Activated naive CD8-positive, alpha-beta T cell treated with anti-CD3 and anti-CD28 coated beads for 36 hours (primary cell): ENCODE measurements around the gene SLC38A9. TPM values are rescaled to one million over a fixed set of nuclear protein-coding genes. Genes with fewer than 3 reads are reported as not detected.

Source experiments
- DNase-seq: peaks from one replicate; pipeline ENCODE4 v3.0.0; 2021
- H3K27ac Mint-ChIP-seq: one replicate; pipeline ENCODE4 v1.8.0; 2022; ENCODE audit warnings: mild to moderate bottlenecking, moderate library complexity, mixed read lengths
- H3K27me3 Mint-ChIP-seq: one replicate; pipeline ENCODE4 v1.8.0; 2022; ENCODE audit warnings: mild to moderate bottlenecking, mixed read lengths
- H3K36me3 Mint-ChIP-seq: one replicate; pipeline ENCODE4 v1.8.0; 2021; ENCODE audit warnings: mild to moderate bottlenecking, mixed read lengths
- H3K4me1 Mint-ChIP-seq: one replicate; pipeline ENCODE4 v1.8.0; 2021; ENCODE audit warnings: mixed read lengths
- H3K4me3 Mint-ChIP-seq: one replicate; pipeline ENCODE4 v1.8.0; 2022; ENCODE audit warnings: mild to moderate bottlenecking, moderate library complexity, mixed read lengths
- H3K9me3 Mint-ChIP-seq: one replicate; pipeline ENCODE4 v1.8.0; 2022; ENCODE audit warnings: mixed read lengths
- total RNA-seq, 2 experiments: library from RNA; stranded (reverse); gene quantifications; one replicate each; pipeline ENCODE4 v1.2.3, GENCODE V29; 2021

The SLC38A9 gene
- total RNA-seq, 2 experiments from 2014 or later, result 14.4 to 15.6 TPM

DNA sequence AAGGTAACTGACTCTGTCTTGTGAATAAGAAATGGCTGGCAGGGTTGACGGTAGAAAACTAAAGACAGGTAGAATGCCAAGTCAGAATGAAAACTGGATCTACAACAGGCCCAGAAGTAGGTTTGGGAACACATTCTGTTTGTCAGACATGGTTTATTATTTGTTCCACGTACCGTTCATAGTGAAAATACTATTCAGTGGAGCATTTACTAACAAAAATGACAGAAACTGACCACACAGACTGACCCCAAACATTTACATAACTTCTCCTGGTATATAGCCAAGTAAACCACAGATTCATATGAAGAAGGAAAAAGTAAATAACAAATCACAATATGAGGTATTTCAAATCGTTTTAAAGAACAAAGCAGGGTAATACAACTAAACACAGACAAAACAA is 73.7 kb downstream of the SLC38A9 start:
- Mint-ChIP-seq H3K4me1 (peaks cover 9% of the 10 kb centered on the region), H3K36me3 (peaks cover 2% of the 10 kb centered on the region), H3K9me3 (no peaks in the 10 kb centered on the region), H3K4me3 (no peak overlapping the region), H3K27ac (no peak overlapping the region), H3K27me3 (no peaks in the 10 kb centered on the region)
- no peak for DNase-seq

DNA sequence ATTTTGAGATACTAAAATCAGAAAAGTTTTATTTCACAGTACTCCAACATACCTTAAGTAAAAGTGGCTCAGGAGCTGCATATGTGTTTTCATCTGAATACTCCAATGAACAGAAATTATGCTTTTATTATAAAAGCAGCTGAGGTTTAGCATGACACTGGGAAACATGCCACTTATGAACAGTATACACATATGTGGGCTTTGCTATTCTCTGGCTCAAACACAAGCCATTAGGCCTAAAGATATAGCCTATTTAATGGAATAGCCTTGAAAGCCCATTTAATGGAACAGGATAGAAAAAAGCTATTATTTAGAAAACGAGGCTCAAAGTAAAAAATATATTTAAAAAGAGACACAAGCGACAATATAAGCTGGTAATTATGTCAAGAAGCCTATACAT is 74.1 kb downstream of the SLC38A9 start:
- Mint-ChIP-seq H3K36me3 (peaks cover 2% of the 10 kb centered on the region), H3K4me1 (peaks cover 11% of the 10 kb centered on the region), H3K27ac (no peak overlapping the region)

DNA sequence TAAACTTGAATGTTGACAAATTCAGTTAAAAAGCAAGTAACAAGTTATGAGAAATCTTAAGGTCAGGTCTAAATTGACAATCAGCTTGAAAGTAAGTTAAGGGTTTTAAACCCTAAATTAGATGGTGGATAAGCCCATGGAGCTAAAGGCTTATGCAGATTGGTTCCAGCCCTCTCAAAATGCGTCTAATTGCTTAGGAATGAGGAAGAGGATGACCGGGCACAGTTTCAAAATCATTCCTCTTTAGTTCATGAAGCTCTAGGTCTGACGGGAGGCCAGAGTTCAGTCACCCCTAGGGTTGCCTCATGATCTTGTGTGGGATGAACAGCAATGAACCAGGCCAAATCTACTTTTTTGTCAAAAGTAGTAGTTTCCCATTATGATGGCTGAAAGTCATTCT is 75.4 kb downstream of the SLC38A9 start:
- Mint-ChIP-seq H3K9me3 (no peaks in the 10 kb centered on the region), H3K27ac (no peak overlapping the region), H3K4me3 (no peak overlapping the region), H3K27me3 (no peaks in the 10 kb centered on the region), H3K4me1 (peaks cover 11% of the 10 kb centered on the region), H3K36me3 (peaks cover 7% of the 10 kb centered on the region)
- DNase-seq, result no peak

More for the DNA sequence above, 74.1 kb downstream of the SLC38A9 start:
- no peaks in the 10 kb centered on the region for H3K27me3 Mint-ChIP-seq
- no peaks in the 10 kb centered on the region for H3K9me3 Mint-ChIP-seq
- no peak overlapping the region for H3K4me3 Mint-ChIP-seq
- DNase-seq, result no peak

DNA sequence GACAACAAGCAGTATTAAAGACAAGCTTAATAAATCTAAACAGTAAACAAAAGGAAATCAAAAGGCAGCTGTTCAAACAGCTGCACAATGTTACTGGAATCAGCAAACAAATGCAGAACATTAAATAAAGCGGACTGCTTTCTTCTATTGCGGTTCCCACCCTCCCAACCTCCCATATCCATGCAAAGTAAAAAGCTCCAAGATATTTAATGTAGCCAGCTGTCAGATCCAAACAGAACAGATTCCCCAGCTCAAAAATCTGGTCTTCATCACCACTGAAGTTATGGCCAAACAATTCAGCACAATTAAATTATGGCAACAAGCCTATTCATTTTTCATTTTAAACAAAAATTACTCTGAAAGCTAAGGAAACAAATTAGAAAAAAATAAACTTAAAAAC is 75.9 kb downstream of the SLC38A9 start:
- Mint-ChIP-seq H3K9me3 (no peaks in the 10 kb centered on the region), H3K27me3 (no peaks in the 10 kb centered on the region), H3K27ac (no peak overlapping the region), H3K4me3 (no peak overlapping the region), H3K36me3 (peaks cover 7% of the 10 kb centered on the region), H3K4me1 (peaks cover 11% of the 10 kb centered on the region)
- no peak for DNase-seq

DNA sequence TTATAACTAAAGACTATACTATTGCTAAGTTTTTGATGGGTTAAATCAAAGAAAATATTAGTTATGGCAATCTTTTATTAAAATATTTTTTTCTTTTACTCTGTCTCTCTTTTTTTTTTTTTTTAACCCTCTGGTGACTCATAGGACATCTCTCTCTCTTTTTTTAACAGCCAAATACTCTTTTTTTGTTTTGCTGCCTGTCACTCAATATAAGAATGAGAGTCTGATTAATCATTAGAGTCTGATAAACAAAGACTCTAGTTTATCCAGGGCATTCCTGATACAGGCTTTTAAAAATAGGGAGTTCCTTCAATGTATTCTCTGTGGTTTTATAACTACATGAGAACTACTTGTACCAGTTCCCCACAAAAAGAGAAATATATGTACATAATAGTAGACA is 77.3 kb downstream of the SLC38A9 start:
- Mint-ChIP-seq H3K4me3 (no peak overlapping the region), H3K27ac (no peak overlapping the region), H3K27me3 (no peaks in the 10 kb centered on the region), H3K4me1 (peaks cover 11% of the 10 kb centered on the region), H3K9me3 (no peaks in the 10 kb centered on the region), H3K36me3 (peaks cover 8% of the 10 kb centered on the region)
- no peak for DNase-seq

DNA sequence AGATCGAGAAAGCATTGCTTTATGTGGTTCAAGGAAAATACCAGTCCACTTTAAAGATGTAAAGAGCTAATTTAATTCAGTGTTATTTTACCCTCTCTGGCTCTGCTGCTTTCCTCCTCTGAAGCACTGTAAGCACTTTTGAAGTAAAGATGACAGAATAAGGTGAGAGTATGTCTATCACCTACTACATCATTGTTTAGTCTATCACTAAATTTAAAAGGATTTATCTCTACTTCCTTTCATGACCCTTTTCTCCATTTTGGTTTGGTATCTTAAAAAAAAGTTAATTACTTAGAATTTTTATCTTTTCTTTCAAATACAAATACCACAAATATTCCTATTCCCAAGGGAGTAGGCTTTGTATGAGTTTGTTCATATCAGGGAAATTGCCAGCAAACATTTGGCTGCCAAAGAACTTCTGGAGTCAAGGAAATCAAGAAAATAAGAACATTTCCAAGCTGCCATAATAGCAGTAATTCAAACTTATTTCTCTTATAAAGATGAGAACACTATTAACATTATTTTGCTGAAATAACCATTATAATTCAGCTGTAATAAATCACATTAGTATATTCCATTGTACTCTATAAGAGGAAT is 77.8 kb downstream of the SLC38A9 start:
- H3K9me3 Mint-ChIP-seq, result no peaks in the 10 kb centered on the region
- no peak overlapping the region for H3K4me3 Mint-ChIP-seq
- peaks cover 10% of the 10 kb centered on the region for H3K36me3 Mint-ChIP-seq
- H3K27ac Mint-ChIP-seq, result peak overlapping the region; percentile 71
- DNase-seq, result no peak
- no peaks in the 10 kb centered on the region for H3K27me3 Mint-ChIP-seq
- H3K4me1 Mint-ChIP-seq, result peaks cover 11% of the 10 kb centered on the region

DNA sequence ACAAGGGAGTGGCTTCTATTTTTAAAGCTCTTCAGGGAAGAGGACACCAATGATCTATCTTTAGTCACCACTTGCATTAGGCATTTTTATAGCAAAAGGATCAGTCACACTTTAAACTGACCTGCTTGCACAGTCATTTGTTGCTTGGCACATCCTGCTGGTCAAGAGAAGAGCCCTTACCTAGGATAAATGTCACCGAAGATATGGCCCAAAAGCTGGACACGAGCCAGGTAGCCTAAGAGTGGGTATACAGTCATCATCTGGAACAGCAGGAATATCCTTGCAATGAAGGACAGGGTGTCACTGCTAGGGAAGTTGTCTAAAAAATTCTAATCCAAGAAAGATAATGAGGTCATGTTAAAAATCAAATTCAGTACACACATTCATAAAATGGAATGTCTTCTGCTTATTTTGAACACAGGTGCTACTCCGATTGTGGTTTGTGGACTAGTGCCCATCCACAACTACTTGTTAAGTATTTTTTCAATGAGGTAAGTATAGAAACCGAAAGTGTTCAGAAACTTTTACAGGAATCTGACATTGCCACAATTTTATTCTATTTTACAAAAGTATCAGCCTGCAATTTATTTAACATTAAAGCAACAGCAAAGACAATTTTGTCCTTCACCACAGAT is 78.4 kb downstream of the SLC38A9 start:
- no peaks in the 10 kb centered on the region for H3K27me3 Mint-ChIP-seq
- H3K4me3 Mint-ChIP-seq, result no peak overlapping the region
- DNase-seq, result no peak
- peak overlapping the region; percentile 71 for H3K27ac Mint-ChIP-seq
- peaks cover 10% of the 10 kb centered on the region for H3K36me3 Mint-ChIP-seq
- H3K4me1 Mint-ChIP-seq, result peaks cover 11% of the 10 kb centered on the region
- no peaks in the 10 kb centered on the region for H3K9me3 Mint-ChIP-seq

DNA sequence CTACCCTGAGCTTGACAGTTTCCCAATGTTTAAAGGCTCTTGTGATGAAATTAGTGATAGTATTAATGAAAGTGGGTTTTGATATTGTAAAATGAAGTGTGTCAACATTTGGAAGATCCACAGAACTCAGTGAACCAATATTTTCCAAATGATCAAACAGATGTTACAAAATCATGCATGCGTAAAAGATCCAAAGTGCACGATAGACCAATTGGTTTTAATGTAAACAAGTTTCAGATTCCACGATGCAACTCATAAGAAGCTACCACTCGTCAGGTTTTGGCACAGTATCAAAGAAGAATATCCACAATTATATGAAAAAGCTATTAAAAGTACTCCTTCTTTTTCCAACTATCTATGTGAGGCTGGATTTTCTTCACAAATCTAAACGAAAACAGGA is 82.3 kb downstream of the SLC38A9 start:
- no peaks in the 10 kb centered on the region for H3K27me3 Mint-ChIP-seq
- H3K4me1 Mint-ChIP-seq, result peaks cover 17% of the 10 kb centered on the region
- H3K9me3 Mint-ChIP-seq, result no peaks in the 10 kb centered on the region
- H3K36me3 Mint-ChIP-seq, result peaks cover 9% of the 10 kb centered on the region
- no peak overlapping the region for H3K4me3 Mint-ChIP-seq
- DNase-seq, result no peak
- H3K27ac Mint-ChIP-seq, result no peak overlapping the region

DNA sequence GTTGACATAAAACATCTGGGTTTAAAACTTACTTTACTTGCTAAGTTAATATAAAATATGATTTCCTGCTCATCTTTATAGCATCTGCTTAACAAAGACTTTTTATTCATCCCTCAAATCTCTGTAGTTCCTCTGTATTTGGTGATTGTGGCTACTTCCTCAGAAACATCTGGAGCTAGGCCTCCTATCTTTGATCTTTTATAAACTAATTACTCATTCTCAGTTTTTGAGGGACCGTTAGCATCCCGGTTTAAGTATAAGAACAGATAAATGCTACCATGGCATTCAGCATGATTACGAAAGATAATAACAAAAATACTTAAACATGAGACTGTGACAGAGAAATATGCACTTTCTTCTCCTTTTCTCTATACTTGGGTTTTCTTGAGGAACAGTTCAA is 85.3 kb downstream of the SLC38A9 start:
- no peaks in the 10 kb centered on the region for H3K9me3 Mint-ChIP-seq
- no peak overlapping the region for H3K27ac Mint-ChIP-seq
- DNase-seq, result no peak
- no peak overlapping the region for H3K4me3 Mint-ChIP-seq
- peaks cover 3% of the 10 kb centered on the region for H3K36me3 Mint-ChIP-seq
- peaks cover 6% of the 10 kb centered on the region for H3K4me1 Mint-ChIP-seq
- no peaks in the 10 kb centered on the region for H3K27me3 Mint-ChIP-seq

DNA sequence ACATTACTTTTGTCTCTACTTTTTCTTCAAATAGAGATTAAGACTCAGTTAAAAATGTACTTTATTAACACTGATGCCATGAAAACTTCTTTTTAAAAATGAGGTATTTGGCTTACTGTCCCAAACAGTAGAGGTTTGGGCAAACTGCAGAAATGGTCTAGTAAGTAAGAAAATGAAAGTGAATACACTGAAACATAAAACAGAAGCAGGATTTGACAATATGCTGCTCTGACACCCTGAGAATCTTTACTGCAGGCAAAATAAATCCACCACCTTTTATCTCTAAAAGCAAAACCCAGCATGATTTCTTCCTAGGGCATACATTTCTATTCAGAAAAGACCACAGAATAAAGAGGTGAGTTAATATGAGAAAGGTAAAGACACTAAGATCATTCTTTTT is 86.2 kb downstream of the SLC38A9 start:
- DNase-seq, result no peak
- H3K27me3 Mint-ChIP-seq, result no peaks in the 10 kb centered on the region
- H3K36me3 Mint-ChIP-seq, result peaks cover 3% of the 10 kb centered on the region
- no peak overlapping the region for H3K27ac Mint-ChIP-seq
- no peaks in the 10 kb centered on the region for H3K9me3 Mint-ChIP-seq
- peaks cover 6% of the 10 kb centered on the region for H3K4me1 Mint-ChIP-seq
- no peak overlapping the region for H3K4me3 Mint-ChIP-seq

DNA sequence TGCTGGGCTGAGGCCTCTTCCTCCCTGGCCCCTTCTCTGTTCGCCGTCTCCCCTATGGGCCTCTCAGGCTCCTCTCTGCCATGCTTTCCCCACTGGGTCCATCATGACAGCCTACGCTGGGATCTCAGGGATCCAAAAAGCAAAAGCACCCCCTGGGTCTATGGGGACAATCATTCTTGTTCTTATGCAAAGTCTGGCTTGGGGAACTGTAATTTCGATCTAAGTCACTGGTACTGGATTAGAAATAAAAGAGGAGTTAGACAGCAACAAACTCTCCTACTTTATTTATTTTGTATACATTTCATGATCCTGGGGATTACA is 86.6 kb downstream of the SLC38A9 start:
- DNase-seq, result no peak
- no peak overlapping the region for H3K27ac Mint-ChIP-seq
- H3K4me3 Mint-ChIP-seq, result no peak overlapping the region
- H3K27me3 Mint-ChIP-seq, result no peaks in the 10 kb centered on the region
- peaks cover 6% of the 10 kb centered on the region for H3K4me1 Mint-ChIP-seq
- H3K36me3 Mint-ChIP-seq, result peaks cover 3% of the 10 kb centered on the region
- H3K9me3 Mint-ChIP-seq, result no peaks in the 10 kb centered on the region

DNA sequence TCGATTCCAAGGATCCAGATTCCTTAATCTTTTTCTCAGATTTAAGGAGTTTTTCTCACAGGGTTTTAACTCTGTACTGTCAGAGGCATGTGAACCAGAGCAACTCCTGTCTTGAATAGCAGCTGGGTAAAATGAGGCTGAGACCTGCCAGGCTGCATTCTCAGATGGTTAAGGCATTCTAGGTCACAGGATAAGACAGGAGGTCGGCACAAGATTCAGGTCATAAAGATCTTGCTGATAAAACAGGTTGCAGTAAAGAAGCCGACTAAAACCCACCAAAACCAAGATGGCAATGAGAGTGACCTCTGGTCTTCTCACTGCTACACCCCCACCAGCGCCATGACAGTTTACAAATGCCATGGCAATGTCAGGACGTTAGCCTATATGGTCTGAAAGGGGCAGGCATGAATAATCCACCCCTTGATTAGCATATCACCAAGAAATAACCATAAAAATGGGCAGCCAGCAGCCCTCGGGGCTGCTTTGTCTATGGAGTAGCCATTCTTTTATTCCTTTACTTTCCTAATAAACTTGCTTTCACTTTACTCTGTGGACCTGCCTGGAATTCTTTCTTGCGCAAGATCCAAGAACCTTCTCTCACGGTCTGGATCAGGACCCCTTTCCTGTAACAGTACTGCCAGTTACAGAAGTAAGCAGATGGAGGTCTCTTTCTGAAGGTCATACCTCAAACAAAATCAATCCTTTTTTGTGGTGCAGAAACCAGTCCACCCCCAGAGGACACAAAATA is 87.1 kb downstream of the SLC38A9 start:
- DNase-seq, result no peak
- Mint-ChIP-seq H3K4me1 (peaks cover 6% of the 10 kb centered on the region), H3K9me3 (no peaks in the 10 kb centered on the region)

DNA sequence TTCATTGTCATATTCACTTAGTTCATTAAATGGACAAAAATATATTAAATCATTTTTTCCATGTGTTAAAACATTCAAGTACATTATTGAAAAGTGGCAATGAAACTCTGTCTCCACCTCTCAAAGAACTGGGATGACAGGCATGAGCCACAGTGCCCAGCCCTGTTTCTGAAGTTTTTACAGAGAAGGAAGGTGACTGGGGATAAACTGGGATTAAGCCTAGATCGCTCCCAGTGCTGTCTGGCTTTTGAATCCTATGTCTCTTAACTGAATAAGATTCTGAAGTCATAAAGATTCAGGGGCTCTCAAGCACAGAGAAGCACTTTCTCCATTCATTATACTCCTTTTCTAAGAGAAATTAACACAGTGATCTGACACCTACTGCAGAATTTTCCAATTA is 88.3 kb downstream of the SLC38A9 start:
- no peak for DNase-seq
- no peaks in the 10 kb centered on the region for H3K27me3 Mint-ChIP-seq
- H3K4me3 Mint-ChIP-seq, result no peak overlapping the region
- no peak overlapping the region for H3K27ac Mint-ChIP-seq
- peaks cover 6% of the 10 kb centered on the region for H3K4me1 Mint-ChIP-seq
- H3K36me3 Mint-ChIP-seq, result peaks cover 2% of the 10 kb centered on the region
- H3K9me3 Mint-ChIP-seq, result no peaks in the 10 kb centered on the region

More for the DNA sequence above, 87.1 kb downstream of the SLC38A9 start:
- Mint-ChIP-seq H3K4me3 (no peak overlapping the region), H3K27me3 (no peaks in the 10 kb centered on the region), H3K36me3 (peaks cover 3% of the 10 kb centered on the region), H3K27ac (no peak overlapping the region)

DNA sequence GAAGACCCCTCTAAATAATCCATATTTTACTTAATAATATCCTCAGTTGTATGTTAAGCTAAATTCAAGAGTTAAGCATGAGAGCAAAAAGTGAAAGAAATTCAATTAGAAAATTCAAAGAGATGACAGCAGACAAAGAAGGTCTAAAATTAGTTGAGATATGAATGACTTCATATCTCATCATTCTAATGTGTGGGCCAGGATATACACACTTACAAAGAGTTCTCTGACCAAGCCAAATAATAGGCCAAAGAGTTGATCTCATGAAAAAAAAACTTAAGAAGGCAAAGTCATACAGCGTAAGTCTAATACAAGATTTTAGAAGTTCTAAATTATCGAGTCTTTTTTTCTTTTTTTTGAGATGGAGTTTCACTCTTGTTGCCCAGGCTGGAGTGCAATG is 89.7 kb downstream of the SLC38A9 start:
- no peak for DNase-seq
- peaks cover 6% of the 10 kb centered on the region for H3K4me1 Mint-ChIP-seq
- no peaks in the 10 kb centered on the region for H3K27me3 Mint-ChIP-seq
- H3K27ac Mint-ChIP-seq, result no peak overlapping the region
- no peaks in the 10 kb centered on the region for H3K9me3 Mint-ChIP-seq
- peaks cover 2% of the 10 kb centered on the region for H3K36me3 Mint-ChIP-seq
- H3K4me3 Mint-ChIP-seq, result no peak overlapping the region

DNA sequence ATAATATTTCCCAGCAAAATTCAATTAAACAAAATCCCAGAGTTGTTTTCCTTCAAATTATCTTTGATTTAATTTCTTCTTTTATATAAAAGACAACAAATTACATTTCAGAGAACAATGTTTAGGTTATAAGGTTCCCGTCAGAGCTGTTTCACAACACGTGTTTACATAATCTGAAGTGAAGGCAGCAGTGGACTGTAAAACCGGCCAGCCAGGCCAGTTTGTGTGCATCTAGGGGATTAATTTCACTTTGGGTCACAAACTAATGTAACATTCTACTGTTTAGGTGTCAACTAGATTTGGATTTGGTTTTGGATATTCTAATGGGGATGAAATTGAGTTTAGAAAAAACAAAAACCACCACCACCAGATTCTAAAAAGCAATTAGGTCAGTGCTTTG is 90.9 kb downstream of the SLC38A9 start:
- Mint-ChIP-seq H3K9me3 (no peaks in the 10 kb centered on the region), H3K36me3 (peaks cover 2% of the 10 kb centered on the region), H3K27ac (no peak overlapping the region), H3K27me3 (no peaks in the 10 kb centered on the region), H3K4me1 (peaks cover 6% of the 10 kb centered on the region), H3K4me3 (no peak overlapping the region)
- no peak for DNase-seq

DNA sequence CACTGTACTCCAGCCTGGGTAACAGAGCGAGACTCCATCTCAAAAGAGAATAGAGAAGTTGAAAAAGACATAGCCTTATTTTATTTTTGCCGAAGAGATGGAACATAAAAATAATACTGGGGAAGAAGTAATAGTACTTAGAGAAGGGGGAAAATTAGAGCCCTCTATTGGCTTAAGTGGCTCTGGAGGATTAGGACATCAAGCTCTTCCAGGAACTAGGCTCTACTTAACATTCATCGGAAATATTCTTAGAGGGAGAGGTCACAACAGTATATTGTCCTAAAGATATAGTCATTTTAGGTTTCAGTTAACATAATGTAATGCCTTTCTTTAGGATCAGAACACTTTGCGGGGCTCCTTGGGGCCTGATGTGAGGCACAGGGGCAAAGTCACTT is 91.4 kb downstream of the SLC38A9 start:
- H3K36me3 Mint-ChIP-seq, result peaks cover 2% of the 10 kb centered on the region
- H3K4me3 Mint-ChIP-seq, result no peak overlapping the region
- H3K9me3 Mint-ChIP-seq, result no peaks in the 10 kb centered on the region
- H3K4me1 Mint-ChIP-seq, result peaks cover 3% of the 10 kb centered on the region
- H3K27me3 Mint-ChIP-seq, result no peaks in the 10 kb centered on the region
- no peak for DNase-seq
- no peak overlapping the region for H3K27ac Mint-ChIP-seq
